ELF-1 (cell line): ENCODE measurements around the gene KLHL25.

Experiments used
- DNase-seq: peaks from one replicate; pipeline ENCODE4 v3.0.0-alpha.2; 2016; ENCODE audit warnings: low read depth, low spot score

Gene KLHL25

GRCh38 chr15:85777250-85778106 lies 17.2 kb downstream of the KLHL25 start:
- DNase-seq, result no peak

- no peak for DNase-seq
Observed at GRCh38 chr15:85773970-85774369, 20.8 kb downstream of the KLHL25 start.

- no peak for DNase-seq
Observed at GRCh38 chr15:85773249-85773648, 21.5 kb downstream of the KLHL25 start.

GRCh38 chr15:85772668-85773067 lies 22.1 kb downstream of the KLHL25 start:
- DNase-seq, result no peak

- no peak for DNase-seq
Observed at GRCh38 chr15:85771781-85772445, 22.8 kb downstream of the KLHL25 start.

- DNase-seq, result no peak
Observed at GRCh38 chr15:85771271-85771670, 23.5 kb downstream of the KLHL25 start.

- no peak for DNase-seq
Observed at GRCh38 chr15:85770096-85771041, 24.4 kb downstream of the KLHL25 start.

- no peak for DNase-seq
Observed at GRCh38 chr15:85769182-85769900, 25.4 kb downstream of the KLHL25 start.

GRCh38 chr15:85768595-85769168 lies 26.0 kb downstream of the KLHL25 start:
- DNase-seq, result no peak

- no peak for DNase-seq
Observed at GRCh38 chr15:85767785-85768529, 26.8 kb downstream of the KLHL25 start.

- DNase-seq, result no peak
Observed at GRCh38 chr15:85766001-85766831, 28.5 kb downstream of the KLHL25 start.

- no peak for DNase-seq
Observed at GRCh38 chr15:85764649-85765277, 30.0 kb downstream of the KLHL25 start.

GRCh38 chr15:85763673-85764633 lies 30.8 kb downstream of the KLHL25 start:
- DNase-seq, result no peak

GRCh38 chr15:85763157-85763556 lies 31.6 kb downstream of the KLHL25 start:
- no peak for DNase-seq

GRCh38 chr15:85762756-85763127 lies 32.0 kb downstream of the KLHL25 start:
- DNase-seq, result no peak

- DNase-seq, result no peak
Observed at GRCh38 chr15:85762039-85762755, 32.5 kb downstream of the KLHL25 start.

GRCh38 chr15:85761635-85762034 lies 33.1 kb downstream of the KLHL25 start:
- DNase-seq, result no peak
